Pulmonary artery endothelial cell (primary cell): ENCODE data around the gene ATL1. TPM values are rescaled to one million over a fixed set of nuclear protein-coding genes. Genes with fewer than 3 reads are reported as not detected.
A peak's percentile ranks its signal among the peaks of the same experiment; 100 is the strongest.
"Not testable (repeated sequence)": the region's sequence is repeated elsewhere in the genome, so short reads cannot be mapped to it uniquely, and the experiment has no call there.

Experiments used
- DNase-seq: peaks from one replicate; pipeline ENCODE4 v3.0.0-alpha.2; 2011; ENCODE audit warnings: low read depth, low spot score
- total RNA-seq: library from RNA; depleted of rRNA; stranded (reverse); fragments of >200 nt; gene quantifications from 2 replicates; pipeline ENCODE4 v1.2.3, GENCODE V29; 2014

Gene ATL1
- total RNA-seq, 1 donor from 2014 or later, result 1.1 TPM

DNA sequence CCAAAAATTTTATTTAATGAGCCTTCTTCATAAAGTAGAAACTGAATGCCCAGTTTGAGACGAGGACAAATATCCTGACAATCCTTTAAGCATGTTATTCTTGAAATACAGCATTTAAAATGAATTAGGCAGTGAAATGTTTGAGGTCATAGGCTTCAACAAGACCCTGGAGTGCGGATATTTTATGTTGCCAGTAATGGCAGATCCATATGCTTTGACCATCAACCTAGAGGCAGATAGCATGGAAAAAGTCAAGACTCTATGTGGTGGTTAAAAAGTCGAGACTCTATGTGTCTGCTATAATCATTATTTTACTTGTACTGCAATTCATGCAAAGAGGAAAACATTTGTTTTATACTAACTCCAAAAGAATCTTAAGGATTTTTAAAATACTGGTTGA lies 25.5 kb upstream of the ATL1 start:
- DNase-seq, result no peak

DNA sequence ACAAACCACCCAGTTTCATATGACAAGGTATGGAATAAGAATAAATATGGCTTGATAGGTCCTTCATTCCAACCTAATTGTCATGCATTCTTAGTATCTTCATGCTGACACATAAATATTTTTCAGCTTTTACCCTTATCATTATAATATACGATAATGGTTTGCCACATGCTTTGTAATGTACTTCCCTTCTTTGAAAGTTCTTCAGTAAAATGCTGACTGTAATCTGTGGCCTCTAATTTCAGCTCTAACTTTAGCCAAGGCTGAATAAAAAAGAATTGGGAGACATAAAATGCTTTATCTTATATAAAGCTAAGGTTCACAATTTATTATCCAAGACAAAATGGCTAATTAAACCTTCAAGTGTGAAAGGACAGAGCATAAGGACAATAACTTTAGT lies 24.9 kb upstream of the ATL1 start:
- no peak for DNase-seq

DNA sequence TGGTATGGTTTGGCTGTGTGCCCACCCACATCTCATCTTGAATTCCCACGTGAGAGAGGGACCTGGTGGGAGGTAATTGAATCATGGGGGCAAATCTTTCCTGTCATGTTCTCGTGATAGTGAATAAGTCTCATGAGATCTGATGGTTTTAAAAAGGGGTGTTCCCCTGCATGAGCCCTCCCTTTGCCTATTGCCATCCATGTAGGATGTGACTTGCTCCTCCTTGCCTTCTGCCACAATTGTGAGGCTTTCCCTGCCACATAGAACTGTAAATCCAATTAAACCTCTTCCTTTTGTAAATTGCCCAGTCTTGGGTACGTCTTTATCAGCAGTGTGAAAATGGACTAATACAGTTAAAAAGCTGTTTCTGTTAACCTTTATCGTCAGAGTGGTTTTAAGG lies 21.9 kb upstream of the ATL1 start:
- not testable (repeated sequence) for DNase-seq

DNA sequence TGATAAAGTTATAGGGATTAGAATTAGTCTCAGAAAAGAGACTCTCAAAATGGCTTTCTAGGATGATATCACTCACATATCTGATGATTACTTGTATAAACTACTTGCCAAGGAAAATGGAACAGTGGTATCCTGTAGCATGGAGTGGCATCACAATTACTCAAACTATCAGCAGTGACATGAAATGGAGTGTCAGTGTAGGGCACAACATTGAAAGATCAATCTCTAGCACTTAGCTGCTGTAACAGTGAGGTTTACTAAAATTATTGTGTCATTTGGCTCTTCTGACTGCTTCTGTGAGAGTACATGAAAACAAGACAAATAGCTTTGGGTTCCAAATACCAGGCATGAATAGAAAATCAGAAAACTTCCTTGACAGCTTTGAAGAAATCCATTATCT lies 20.9 kb upstream of the ATL1 start:
- no peak for DNase-seq

DNA sequence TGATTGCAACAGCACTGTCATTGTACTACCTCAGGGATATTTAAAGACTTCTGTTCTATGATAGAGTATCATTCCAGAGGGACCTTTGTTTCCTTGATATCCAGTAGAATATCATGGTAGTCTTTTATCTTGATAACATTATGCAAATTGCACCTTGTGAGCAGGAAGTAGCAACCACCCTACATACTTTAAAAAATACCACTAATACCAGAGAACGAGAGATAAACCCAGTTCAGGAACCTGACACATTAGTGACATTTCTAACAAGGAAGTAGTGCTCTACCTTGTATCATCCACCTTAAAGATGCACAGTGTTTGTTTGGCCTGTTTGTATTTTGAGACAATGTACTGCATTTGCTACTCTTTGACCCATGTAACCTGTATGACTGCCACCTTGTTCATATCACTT lies 18.8 kb upstream of the ATL1 start:
- no peak for DNase-seq

DNA sequence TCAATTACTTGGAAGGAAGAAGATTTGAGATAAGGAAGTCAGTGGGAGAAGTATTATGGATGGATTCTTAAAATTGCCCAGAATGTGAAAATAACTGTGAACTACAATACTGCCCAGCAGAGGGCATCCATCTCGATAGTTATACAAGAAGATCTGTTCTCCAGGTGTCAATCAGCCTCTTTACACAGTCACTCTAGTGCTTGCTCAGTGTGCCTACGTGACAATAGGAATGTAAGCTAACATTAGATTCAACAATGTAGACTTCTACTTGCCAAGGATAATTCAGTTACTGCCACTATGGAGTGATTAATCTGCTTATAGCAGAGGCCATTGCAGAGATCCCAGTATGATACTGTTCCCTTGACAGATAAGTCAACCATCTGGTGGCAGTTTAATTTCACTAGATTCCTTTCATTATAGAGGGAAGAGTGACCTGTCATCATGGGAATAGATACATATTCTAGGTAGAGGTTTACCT lies 17.0 kb upstream of the ATL1 start:
- DNase-seq, result no peak

DNA sequence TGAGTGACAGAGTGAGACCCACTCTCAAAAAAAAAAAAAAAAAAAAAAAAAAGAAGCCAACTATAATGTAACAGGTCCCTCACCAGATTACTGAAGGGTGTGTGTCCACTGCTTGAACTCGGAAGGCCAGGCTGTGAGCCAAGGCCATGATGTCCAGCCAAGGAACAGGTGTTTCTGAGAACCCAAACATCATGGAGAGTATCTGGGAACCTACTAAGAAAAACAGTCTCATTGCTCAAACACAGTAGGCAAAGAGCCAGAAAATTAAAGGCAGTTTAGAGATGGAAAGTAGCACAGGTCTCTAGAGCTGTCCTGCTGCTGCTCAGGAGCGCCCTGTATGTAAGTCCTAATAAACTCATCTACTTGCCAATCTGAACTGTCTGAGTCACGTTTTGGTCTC lies 15.0 kb upstream of the ATL1 start:
- DNase-seq, result no peak

DNA sequence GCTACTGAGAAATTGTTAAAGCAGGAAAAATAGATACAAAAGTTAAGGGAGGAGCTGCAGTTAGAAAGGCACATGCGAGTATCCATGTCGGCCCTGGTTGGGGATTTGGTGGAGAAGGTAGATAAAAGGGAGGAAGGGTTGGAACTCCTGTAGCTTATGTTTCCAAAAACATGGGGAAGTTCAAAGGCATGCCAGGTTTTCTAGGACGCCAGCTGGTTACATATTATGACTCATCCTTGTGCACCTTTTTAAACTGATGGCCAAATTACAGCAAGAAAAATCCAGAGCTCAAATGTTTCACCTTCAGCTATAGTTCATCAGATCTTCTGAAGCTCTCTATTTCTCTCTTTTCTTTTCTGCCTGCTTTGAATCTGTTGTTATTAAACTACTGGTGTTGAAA lies 14.3 kb upstream of the ATL1 start:
- no peak for DNase-seq

DNA sequence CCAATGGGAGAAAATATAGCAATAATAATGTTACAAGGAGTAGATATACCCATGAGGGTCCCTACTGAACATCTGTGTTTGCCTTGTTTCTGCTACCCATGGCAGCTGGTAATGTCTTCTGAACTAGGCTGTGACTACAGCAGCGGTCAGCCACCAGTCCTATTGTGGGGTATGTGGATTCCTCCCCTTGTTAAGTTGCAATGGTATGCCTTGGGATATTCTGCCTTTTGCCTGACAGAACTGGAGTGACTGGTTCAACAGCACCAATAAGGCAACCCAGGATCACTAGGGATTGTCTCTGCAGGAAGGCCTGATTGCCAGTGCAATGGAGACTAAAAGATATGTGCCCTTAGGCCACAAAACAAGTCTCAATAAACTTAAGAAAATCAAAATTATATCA lies 9.7 kb upstream of the ATL1 start:
- DNase-seq, result no peak

DNA sequence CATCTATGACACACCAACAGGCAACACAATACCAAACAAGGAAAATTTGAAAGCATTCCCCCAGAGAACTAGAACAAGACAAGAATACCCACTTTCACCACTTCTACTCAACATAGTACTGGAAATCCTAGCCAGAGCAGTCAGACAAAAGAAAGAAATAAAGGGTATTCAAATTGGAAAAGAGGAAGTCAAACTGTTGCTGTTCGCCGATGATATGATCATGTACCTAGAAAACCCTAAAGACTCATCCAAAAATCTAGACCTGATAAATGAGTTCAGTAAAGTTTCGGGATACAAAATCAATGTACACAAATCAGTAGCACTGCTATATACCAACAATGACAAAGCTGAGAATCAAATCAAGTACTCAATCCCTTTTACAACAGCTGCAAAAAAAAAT lies 8.1 kb upstream of the ATL1 start:
- DNase-seq, result no peak

DNA sequence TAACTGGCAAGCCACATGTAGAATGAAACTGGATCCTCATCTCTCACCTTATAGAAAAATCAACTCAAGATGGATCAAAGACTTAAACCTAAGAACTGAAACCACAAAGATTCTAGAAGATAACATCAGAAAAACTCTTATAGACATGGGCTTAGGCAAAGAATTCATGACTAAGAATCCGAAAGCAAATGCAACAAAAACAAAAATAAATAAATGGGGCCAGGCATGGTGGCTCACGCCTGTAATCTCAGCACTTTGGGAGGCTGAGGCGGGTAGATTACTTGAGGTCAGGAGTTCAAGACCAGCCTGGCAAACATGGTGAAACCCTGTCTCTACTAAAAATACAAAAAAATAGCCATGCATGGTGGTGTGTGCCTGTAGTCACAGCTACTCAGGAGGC lies 7.1 kb upstream of the ATL1 start:
- not testable (repeated sequence) for DNase-seq

DNA sequence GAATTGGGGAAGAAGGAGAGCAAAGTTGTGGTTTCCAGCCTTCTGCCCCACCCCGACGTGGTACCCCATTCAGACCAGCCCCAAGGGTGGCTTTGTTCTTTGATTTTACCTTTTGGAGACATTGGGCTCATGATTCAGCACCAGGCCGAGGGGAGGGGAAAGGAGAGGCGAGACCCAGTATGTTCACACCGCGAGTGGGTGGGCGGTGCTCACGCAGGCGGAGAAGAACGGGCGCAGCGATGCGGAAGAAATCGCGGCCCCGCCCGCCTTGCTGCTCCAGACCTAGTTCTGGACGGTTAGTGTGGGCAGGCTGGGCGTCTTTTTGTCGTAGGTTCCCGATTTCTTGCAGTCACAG lies 963 bp downstream of the ATL1 start:
- DNase-seq, result no peak

DNA sequence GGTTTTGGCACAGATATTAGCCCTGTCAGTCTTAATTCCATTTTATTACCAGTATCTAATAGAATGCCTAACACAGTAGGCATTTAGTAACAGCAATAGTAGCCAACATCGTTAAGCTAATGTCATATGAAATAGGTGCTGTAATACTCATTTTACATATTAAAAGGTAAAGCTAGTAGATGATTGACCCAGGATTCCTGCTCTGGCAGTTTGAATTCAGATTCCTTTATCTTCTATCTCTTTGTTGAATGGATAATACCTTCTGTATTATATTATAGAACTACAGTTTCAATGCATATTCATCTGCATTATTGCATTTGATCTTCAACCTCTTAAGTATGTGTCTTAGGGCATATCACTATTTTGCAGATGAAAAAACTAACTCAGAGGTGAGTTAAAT lies 2.9 kb downstream of the ATL1 start:
- no peak for DNase-seq

DNA sequence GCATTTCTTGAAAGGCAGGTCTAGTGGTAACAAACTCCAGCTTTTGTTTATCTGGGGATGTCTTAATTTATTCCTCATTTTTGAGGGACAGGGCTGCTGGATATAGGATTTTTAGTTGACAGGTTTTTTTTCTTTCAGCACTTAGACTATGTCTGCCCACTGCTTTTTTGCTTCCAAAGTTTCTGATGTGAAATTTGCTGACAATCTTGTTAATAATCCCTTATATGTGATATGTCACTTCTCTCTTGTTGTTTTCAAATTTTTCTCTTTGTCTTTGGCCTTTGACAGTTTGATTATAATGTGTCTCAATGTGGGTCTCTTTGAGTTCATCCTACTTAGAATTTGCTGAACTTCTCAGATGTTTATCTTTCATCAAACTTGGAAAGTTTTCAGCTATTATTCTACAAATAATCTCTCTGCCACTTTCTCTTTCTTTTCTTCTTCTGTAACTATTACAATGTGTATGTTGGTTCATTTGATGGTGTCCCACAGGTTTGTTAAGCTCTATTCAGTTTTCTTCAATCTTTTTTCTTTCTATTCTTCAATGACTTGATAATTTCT lies 9.8 kb downstream of the ATL1 start:
- no peak for DNase-seq

DNA sequence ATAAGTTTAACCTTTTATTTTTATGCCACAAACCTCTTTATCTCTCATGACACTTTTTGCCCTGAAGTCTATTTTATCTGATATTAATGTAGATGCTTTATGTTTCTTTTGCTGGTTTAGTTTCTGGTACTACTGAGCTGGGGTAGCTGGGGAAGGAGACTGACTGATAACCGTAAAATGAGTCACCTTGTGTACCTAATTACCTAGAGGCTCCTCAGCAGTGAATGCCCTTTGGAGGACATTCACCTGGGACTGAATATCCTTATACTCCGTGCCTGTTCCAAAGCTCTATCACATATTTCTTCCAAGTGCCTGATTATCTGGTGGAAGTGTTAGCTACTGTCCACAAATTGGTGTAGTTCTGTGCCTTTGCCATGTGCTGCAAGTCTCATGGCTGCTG lies 13.9 kb downstream of the ATL1 start:
- DNase-seq, result no peak

DNA sequence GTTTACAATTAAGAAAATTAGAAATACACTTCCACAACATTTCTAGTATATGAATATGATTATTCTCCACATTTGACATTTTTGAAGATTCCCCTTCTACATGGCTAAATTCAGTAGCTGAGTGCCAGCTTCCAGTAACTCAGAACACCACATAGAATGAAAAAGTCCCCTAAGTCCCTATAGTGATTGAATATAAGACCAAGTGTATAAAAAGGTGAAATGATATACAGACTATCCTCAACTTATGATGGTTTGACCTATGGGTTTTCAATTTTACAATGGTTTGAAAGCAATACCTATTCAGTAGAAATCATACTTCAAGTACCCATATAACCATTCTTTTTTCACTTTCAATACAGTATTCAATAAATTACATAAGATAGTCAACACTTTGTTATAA lies 15.8 kb downstream of the ATL1 start:
- DNase-seq, result no peak

DNA sequence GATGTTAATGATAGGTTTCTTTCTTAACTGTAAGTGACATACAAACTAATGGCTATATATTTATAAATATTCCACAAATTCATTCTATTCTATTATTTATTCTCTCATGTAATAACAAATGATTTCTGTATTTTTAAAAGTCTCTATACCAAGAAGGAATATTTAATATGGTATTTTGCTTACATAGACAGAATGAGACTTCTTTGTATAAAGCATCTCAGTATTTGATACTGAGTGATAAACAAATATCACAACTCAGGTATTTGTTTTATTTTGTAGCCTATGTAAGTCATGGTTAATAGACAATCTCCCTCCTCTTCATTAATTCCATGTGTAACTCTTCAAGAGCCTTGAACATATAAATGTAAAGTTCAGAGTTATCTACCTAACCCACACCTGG lies 18.0 kb downstream of the ATL1 start:
- DNase-seq, result no peak

DNA sequence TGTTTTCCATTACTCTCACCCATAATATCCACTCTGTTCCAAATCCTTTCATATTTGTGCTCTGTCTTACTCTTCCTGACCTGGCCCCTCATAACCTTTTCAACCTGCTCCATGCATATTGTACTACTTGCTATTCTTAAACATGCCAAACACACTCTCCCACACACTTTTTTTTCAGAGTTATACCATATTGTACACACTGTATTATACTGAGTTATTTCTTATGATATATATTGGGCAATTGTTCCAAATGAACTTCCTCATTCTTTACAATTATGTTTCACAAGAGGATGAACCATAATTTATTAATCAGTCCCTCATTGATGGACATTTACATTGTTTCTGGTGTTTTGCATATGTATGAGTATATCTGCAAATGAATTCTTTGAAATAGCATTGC lies 18.5 kb downstream of the ATL1 start:
- no peak for DNase-seq

DNA sequence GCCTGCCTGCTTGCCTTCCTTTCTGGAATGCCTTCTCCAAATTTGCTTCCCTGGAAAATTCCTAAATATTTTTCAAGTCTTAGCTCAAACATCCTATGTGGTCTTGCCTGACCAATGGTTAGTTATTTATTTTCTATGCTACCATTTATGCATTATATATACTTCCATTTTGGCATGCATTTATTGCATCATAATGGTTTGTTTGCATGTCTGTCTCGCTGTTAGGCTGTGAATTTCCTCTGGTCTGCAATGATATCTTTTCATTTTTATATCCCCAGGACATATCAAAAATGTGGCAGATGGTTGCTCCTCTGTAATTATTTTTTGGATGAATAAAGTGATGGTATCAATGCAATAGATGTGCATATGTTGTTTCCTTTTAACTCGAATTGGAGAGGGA lies 30.5 kb downstream of the ATL1 start:
- DNase-seq, result no peak

DNA sequence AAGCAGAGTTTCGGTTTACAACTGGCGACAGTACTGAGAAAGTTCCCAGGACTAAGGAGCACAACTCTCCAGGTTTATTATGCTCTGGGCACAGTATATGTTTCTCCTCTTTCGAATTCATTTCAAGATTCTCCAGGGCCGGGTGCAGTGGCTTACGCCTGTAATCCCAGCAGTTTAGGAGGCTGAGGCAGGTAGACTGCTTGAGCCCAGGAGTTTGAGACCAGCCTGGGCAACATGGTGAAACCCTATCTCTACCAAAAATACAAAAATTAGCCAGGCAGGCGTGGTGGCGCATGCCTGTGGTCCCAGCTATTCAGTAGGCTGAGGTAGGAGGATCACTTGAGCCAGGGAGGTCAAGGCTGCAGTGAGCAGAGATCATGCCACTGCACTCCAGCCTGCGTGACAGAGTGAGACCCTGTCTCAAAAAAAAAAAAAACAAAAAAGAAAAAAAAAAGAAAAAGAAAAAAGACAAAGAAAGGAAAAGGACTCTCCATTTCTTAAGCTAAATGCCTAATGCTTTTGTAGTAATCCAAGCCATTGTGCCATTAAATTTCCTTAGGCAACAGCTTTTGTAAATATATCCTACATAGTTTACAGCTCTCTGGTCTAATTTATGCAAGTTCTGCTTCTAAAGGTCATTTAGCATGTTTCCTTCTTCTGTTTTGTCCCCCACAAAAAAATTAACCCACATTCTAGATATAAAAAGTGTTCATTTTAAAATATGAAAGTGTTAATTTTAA lies 34.8 kb downstream of the ATL1 start:
- DNase-seq, result no peak

DNA sequence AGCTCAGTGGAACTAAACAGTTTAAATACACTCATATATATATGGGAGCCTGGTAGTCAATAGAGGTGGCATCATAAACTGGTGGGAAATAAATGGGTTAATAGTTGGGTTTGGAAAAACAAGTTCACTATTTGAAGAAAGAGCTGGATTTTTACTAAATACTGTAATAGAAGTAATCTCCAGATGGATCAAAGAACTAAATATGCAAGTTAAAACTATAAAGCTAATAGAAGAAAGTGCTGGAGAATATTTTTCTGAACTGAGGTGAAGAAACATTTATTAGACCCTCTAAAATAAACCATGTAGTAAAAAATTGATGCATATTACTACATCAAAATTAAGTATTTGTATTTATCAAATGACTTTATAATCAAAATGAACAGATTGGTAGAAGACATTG lies 38.8 kb downstream of the ATL1 start:
- DNase-seq, result no peak

DNA sequence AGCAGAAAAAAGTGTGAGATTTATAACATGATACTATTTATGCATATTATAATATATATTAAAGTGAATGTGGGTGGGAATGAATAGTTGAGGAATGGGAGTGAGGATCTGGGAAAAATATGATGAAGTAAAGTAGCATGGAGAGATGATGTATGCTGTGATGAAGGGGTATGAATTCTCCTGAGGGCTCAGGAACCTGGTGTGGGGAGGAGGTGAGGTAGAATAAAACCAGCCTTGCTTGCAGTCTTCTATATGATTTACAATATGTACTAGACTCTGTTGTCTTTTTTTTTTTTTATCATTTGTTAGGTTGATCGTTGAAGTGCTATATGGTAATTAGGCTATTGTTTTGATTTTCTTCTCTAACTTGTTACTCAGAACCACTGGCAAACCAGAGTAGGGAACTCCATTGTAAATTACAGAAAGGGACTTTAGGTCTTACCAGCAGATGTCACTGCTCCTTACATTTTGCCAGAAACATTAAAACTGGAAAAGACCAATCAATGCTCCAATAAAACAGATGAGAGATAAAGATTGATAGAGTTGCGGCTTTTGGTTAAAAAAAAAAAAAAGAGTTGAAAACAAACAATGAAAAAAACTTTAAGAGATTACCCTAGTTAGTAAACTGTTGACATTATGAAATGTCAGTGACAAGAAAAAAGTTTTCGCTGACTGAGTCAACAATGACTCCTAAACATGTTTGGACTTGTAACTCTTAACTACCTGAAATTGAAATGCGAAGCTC lies 39.9 kb downstream of the ATL1 start:
- DNase-seq, result peak; percentile 5

DNA sequence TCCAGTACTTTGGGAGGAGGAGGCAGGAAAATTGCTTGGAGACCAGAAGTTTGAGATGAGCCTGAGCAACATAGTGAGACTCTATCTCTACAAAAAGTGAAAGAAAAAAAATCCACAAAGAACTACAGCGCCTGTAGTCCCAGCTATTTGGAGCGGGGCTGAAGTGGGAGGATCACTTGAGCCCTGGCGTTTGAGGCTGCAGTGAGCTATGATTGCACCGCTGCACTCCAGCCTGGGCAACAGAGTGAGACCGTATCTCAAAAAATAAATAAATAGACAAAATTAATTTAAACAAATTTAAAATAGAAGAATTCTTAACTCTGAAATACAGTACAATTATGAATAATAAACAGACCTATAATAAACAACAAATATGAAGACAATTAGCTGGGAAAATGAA lies 40.9 kb downstream of the ATL1 start:
- DNase-seq, result no peak
